Fibroblast of upper back skin (primary cell): ENCODE data around the gene CDCA8.
A peak's percentile ranks its signal among the peaks of the same experiment; 100 is the strongest.

Experiments used
- DNase-seq: peaks from one replicate; pipeline ENCODE4 v3.0.0-alpha.2; 2013

Gene CDCA8

GRCh38 chr1:37741130-37741529 is 48.8 kb downstream of the CDCA8 start:
- peak; percentile 19 for DNase-seq

- DNase-seq: no peak
Observed at GRCh38 chr1:37741662-37742061, 49.3 kb downstream of the CDCA8 start.

GRCh38 chr1:37746806-37747205 is 54.5 kb downstream of the CDCA8 start:
- DNase-seq: no peak

- DNase-seq: no peak
Observed at GRCh38 chr1:37748565-37748964, 56.2 kb downstream of the CDCA8 start.

GRCh38 chr1:37752213-37752582 is 59.9 kb downstream of the CDCA8 start:
- no peak for DNase-seq

- DNase-seq: no peak
Observed at GRCh38 chr1:37752583-37753471, 60.5 kb downstream of the CDCA8 start.

- no peak for DNase-seq
Observed at GRCh38 chr1:37753473-37754321, 61.4 kb downstream of the CDCA8 start.

GRCh38 chr1:37755290-37755689 is 63.0 kb downstream of the CDCA8 start:
- DNase-seq: no peak

GRCh38 chr1:37755951-37756560 is 63.7 kb downstream of the CDCA8 start:
- no peak for DNase-seq
